Esophagus squamous epithelium (tissue), 4 donors: ENCODE measurements around the gene ZSCAN5B.

ENCODE experiments used
- POLR2A ChIP-seq, 4 donors: fragments of 450-650 bp; IDR thresholded peaks; one replicate each; pipeline ENCODE4 v1.6.1; 2017; ENCODE audit warnings: antibody characterized with exemption in 4 of 4, mild to moderate bottlenecking in 4 of 4, moderate library complexity in 3 of 4
- TF ChIP-seq, protein P1 (sequence below), 6 experiments: fragments of 450-650 bp in 4 of 6; fragments of 200-600 bp in 2 of 6; sonication (generic) in 2 of 6; IDR thresholded peaks; one replicate each; pipeline ENCODE4 v1.5.1; 2016 to 2019; ENCODE audit warnings: antibody characterized with exemption in 6 of 6, mild to moderate bottlenecking in 4 of 6, moderate library complexity in 4 of 6

DNA sequence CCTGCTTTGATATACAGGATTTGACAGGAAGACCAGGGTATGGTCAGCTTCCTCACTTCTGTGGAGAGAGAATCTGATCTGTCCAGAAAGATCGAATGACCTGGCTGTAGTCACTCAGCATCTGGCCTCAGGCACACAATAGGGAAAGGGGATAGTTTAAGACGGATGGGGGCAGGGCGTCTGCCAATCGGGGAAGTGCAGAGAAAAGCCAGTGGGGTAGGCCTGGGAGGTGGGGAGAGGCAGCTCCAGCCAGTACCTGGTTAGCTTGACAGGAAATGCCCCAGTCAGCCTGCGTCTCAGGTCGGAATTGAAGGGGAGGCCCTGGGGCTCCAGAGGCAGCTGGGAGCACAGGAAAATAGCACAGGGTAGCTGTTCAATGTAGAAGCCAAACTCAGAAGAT is 44.1 kb downstream of the ZSCAN5B start:
- TF ChIP-seq, protein P1, sequence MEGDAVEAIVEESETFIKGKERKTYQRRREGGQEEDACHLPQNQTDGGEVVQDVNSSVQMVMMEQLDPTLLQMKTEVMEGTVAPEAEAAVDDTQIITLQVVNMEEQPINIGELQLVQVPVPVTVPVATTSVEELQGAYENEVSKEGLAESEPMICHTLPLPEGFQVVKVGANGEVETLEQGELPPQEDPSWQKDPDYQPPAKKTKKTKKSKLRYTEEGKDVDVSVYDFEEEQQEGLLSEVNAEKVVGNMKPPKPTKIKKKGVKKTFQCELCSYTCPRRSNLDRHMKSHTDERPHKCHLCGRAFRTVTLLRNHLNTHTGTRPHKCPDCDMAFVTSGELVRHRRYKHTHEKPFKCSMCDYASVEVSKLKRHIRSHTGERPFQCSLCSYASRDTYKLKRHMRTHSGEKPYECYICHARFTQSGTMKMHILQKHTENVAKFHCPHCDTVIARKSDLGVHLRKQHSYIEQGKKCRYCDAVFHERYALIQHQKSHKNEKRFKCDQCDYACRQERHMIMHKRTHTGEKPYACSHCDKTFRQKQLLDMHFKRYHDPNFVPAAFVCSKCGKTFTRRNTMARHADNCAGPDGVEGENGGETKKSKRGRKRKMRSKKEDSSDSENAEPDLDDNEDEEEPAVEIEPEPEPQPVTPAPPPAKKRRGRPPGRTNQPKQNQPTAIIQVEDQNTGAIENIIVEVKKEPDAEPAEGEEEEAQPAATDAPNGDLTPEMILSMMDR (IDR thresholded peaks at IDR 0.05) = no peak
- TF ChIP-seq POLR2A (IDR thresholded peaks at IDR 0.05) = no peak
